GM18873 (cell line): ENCODE measurements around the gene SYNDIG1.

Experiments used
- ATAC-seq: cut with Tn5 transposase; IDR thresholded peaks from one replicate; pipeline ENCODE4 v1.9.1; 2021; ENCODE audit warnings: mild to moderate bottlenecking, moderate library complexity, moderate number of reproducible peaks; ENCODE audit not compliant: unreplicated experiment, low FRiP score

The SYNDIG1 gene

GRCh38 chr20:24469116-24469893 is at the start of gene SYNDIG1:
Gene SYNDIG1, plus strand, starts transcription at chr20:24469629. Its CDS starts 73,469 bp downstream, at chr20:24543098.
- ATAC-seq, result no peak

- no peak for ATAC-seq
Observed at GRCh38 chr20:24419786-24420185, 49.6 kb upstream of the SYNDIG1 start.

GRCh38 chr20:24420567-24420966 is 48.9 kb upstream of the SYNDIG1 start:
- no peak for ATAC-seq

GRCh38 chr20:24421071-24421470 is 48.4 kb upstream of the SYNDIG1 start:
- no peak for ATAC-seq

- no peak for ATAC-seq
Observed at GRCh38 chr20:24422091-24422760, 47.2 kb upstream of the SYNDIG1 start.

GRCh38 chr20:24423390-24424313 is 45.8 kb upstream of the SYNDIG1 start:
- no peak for ATAC-seq

GRCh38 chr20:24425523-24426135 is 43.8 kb upstream of the SYNDIG1 start:
- no peak for ATAC-seq

GRCh38 chr20:24431279-24432045 is 38.0 kb upstream of the SYNDIG1 start:
- ATAC-seq, result no peak

- no peak for ATAC-seq
Observed at GRCh38 chr20:24432046-24432442, 37.4 kb upstream of the SYNDIG1 start.

GRCh38 chr20:24436160-24436559 is 33.3 kb upstream of the SYNDIG1 start:
- ATAC-seq, result no peak

- ATAC-seq, result no peak
Observed at GRCh38 chr20:24437196-24438082, 32.0 kb upstream of the SYNDIG1 start.

- ATAC-seq, result no peak
Observed at GRCh38 chr20:24438331-24438730, 31.1 kb upstream of the SYNDIG1 start.

GRCh38 chr20:24439737-24440387 is 29.6 kb upstream of the SYNDIG1 start:
- no peak for ATAC-seq

- no peak for ATAC-seq
Observed at GRCh38 chr20:24441661-24442060, 27.8 kb upstream of the SYNDIG1 start.

GRCh38 chr20:24442909-24443308 is 26.5 kb upstream of the SYNDIG1 start:
- no peak for ATAC-seq

- no peak for ATAC-seq
Observed at GRCh38 chr20:24443436-24443835, 26.0 kb upstream of the SYNDIG1 start.

- ATAC-seq, result no peak
Observed at GRCh38 chr20:24444526-24445190, 24.8 kb upstream of the SYNDIG1 start.
